NCI-H1105 (cell line): ENCODE measurements around the gene SARS1.

ENCODE experiments used
- DNase-seq: peaks from one replicate; lab custom pipeline; 2025; lab: John Stamatoyannopoulos, UW

Gene SARS1

GRCh38 chr1:109225711-109226445, 12.2 kb downstream of the SARS1 start:
- DNase-seq = no peak

GRCh38 chr1:109228167-109228566, 14.4 kb downstream of the SARS1 start:
- no peak for DNase-seq

- no peak for DNase-seq
Measured at GRCh38 chr1:109229531-109230127, 15.9 kb downstream of the SARS1 start.

GRCh38 chr1:109231066-109231465, 17.3 kb downstream of the SARS1 start:
- no peak for DNase-seq

GRCh38 chr1:109235137-109235536, 21.4 kb downstream of the SARS1 start:
- no peak for DNase-seq

GRCh38 chr1:109237512-109237911, 23.8 kb downstream of the SARS1 start:
- no peak for DNase-seq

GRCh38 chr1:109238382-109238781, 24.7 kb downstream of the SARS1 start:
- no peak for DNase-seq

GRCh38 chr1:109239047-109239408, 25.3 kb downstream of the SARS1 start:
- no peak for DNase-seq

GRCh38 chr1:109239409-109240068, 25.8 kb downstream of the SARS1 start:
- peak; percentile 36 for DNase-seq

GRCh38 chr1:109240158-109241152, 26.7 kb downstream of the SARS1 start:
- peak; percentile 65 for DNase-seq

- no peak for DNase-seq
Measured at GRCh38 chr1:109241344-109241743, 27.6 kb downstream of the SARS1 start.

- no peak for DNase-seq
Measured at GRCh38 chr1:109241841-109242345, 28.2 kb downstream of the SARS1 start.

- no peak for DNase-seq
Measured at GRCh38 chr1:109242387-109242786, 28.7 kb downstream of the SARS1 start.

- DNase-seq = no peak
Measured at GRCh38 chr1:109243221-109243620, 29.5 kb downstream of the SARS1 start.

- no peak for DNase-seq
Measured at GRCh38 chr1:109243860-109244552, 30.3 kb downstream of the SARS1 start.

- no peak for DNase-seq
Measured at GRCh38 chr1:109246141-109246551, 32.4 kb downstream of the SARS1 start.

- no peak for DNase-seq
Measured at GRCh38 chr1:109247401-109248365, 34.0 kb downstream of the SARS1 start.

GRCh38 chr1:109248444-109248796, 34.7 kb downstream of the SARS1 start:
- DNase-seq = no peak

- peak; percentile 80 for DNase-seq
Measured at GRCh38 chr1:109248797-109249629, 35.3 kb downstream of the SARS1 start, which contains the start of gene CELSR2. Gene CELSR2 (plus strand): TSS chr1:109249539. CDS start chr1:109250080, 541 bp downstream.
